ENCODE measurements around the gene CKMT2.

- no peak for TF ChIP-seq CTCF (IDR thresholded peaks at IDR 0.05)
- no peak for TF ChIP-seq POLR2A (IDR thresholded peaks at IDR 0.05)
Observed at GRCh38 chr5:81213070-81213469, 20.1 kb upstream of the CKMT2 start.

Data from esophagus squamous epithelium (tissue), 4 donors.